ENCODE data around the gene KANSL3. TPM values are rescaled to one million over a fixed set of nuclear protein-coding genes. Genes with fewer than 3 reads are reported as not detected.
A peak's percentile ranks its signal among the peaks of the same experiment; 100 is the strongest.

Gene KANSL3
- total and polyA plus RNA-seq, 3 donors from 2014 or later = 78.7 to 108 (median 102) TPM

GRCh38 chr2:96642564-96643360 is 4.7 kb upstream of the KANSL3 start, which contains the start of gene FER1L5:
TSS of gene FER1L5 (plus strand) at chr2:96642764. CDS start at chr2:96642837, 73 bp downstream.
- Histone ChIP-seq H3K4me3 (peak within 1 kb of the TSS; percentile 40 to 47), H3K9me3 (no peaks in the 10 kb centered on the region), H3K27me3 (no peaks in the 10 kb centered on the region), H3K27ac (no peak within 1 kb of the TSS), H3K4me1 (no peaks in the 10 kb centered on the region), H3K36me3 (ENCODE audit: low read depth, missing control alignments) (no peaks in the 10 kb centered on the region)
- intact Hi-C loops (cut with DNase I; ENCODE audit: low total_unique reads) = no loop called here
- 21 to 25% methylated on average over 10 of the region's 10 CpGs for WGBS, 2 donors
- TF ChIP-seq CTCF (IDR thresholded peaks at IDR 0.05) (no peak), POLR2A (IDR thresholded peaks at IDR 0.05) (no peak)
- DNase-seq = peak; percentile 52

- Histone ChIP-seq H3K4me1 (peaks cover 16% of the 10 kb centered on the region), H3K9me3 (no peaks in the 10 kb centered on the region), H3K27me3 (no peaks in the 10 kb centered on the region), H3K4me3 (peak overlapping the region; percentile 78 to 82), H3K27ac (peak overlapping the region; percentile 86 to 92), H3K36me3 (ENCODE audit: low read depth, missing control alignments) (no peaks in the 10 kb centered on the region)
- WGBS, 2 donors = 0 to 1% methylated on average over 25 to 29 of the region's 50 CpGs
- intact Hi-C loops (cut with DNase I; ENCODE audit: low total_unique reads) = no loop called here
- TF ChIP-seq POLR2A (IDR thresholded peaks at IDR 0.05) (no peak), CTCF (IDR thresholded peaks at IDR 0.05) (no peak)
- DNase-seq = peak; percentile 75
These were observed 548 bp downstream of the KANSL3 start for GRCh38 chr2:96637385-96638143.

DNA sequence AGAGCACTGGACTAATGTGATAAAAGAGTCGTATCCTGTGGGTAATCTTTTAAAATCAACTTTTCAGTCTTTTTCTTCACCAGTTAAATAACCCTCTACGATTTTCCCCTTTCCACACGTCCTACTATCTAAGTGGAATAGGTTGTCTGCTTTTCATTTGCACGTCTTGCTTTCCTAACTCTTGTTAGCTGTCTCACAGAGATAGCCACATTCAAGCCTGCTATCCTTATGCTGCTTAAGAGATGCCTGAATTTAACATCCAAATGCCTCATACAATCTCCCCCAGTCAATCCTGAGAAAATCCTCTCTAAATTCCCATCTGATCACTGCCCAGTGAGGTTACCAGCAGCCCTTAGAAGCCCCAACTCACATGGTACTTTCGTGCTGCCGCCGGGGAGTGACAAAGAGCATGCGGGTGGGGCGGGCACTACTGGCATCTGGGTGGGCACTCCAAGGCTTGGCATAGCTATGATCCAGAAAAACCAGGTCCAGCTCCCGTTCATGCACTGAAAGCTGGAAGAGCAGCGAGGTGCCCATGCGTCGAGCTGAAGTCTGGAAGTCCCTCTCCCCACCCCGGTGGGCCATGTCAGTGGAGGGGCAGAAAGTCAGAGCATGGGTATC is 1.5 kb downstream of the KANSL3 start:
- Histone ChIP-seq H3K4me1 (peaks cover 16% of the 10 kb centered on the region), H3K36me3 (ENCODE audit: low read depth, missing control alignments) (no peaks in the 10 kb centered on the region), H3K27ac (no peak overlapping the region), H3K9me3 (no peaks in the 10 kb centered on the region), H3K4me3 (peak overlapping the region in 1 of 2 donors; percentile 82), H3K27me3 (no peaks in the 10 kb centered on the region)
- intact Hi-C loops (cut with DNase I; ENCODE audit: low total_unique reads) = no loop called here
- no peak for DNase-seq
- 30 to 48% methylated on average over 14 of the region's 14 CpGs for WGBS, 2 donors
- TF ChIP-seq POLR2A (IDR thresholded peaks at IDR 0.05) (no peak), CTCF (IDR thresholded peaks at IDR 0.05) (no peak)

DNA sequence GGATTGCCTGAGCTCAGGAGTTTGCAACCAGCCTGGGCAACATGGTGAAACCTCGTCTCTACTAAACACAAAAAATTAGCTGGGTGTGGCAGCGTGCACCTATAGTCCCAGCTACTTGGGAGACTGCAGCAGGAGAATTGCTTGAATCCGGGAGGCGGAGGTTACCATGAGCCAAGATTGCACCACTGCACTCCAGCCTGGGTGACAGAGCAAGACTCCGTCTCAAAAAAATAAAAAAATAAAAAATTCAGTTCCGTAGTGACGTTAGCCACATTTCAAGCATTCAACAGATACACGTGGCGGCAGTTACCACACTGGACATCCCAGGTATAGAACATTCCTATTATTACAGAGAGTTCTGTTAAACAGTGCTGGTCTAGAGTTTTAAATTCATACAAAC is 4.5 kb downstream of the KANSL3 start:
- H3K36me3 ChIP-seq (ENCODE audit: low read depth, missing control alignments) = no peaks in the 10 kb centered on the region
- no peak for TF ChIP-seq CTCF (IDR thresholded peaks at IDR 0.05)
- no peak for TF ChIP-seq POLR2A (IDR thresholded peaks at IDR 0.05)
- no peaks in the 10 kb centered on the region for H3K9me3 ChIP-seq
- DNase-seq = no peak
- intact Hi-C loops (cut with DNase I; ENCODE audit: low total_unique reads) = no loop called here
- WGBS, 2 donors = 91 to 94% methylated on average over 9 of the region's 9 CpGs
- no peak overlapping the region for H3K4me3 ChIP-seq
- no peak overlapping the region for H3K27ac ChIP-seq
- peaks cover 16% of the 10 kb centered on the region for H3K4me1 ChIP-seq
- no peaks in the 10 kb centered on the region for H3K27me3 ChIP-seq

All from testis (tissue), 3 donors.